CD4-positive, alpha-beta T cell treated with Interleukin-6 for 4 hours (primary cell): ENCODE data around the gene PSPC1.
"Not testable (repeated sequence)": the region's sequence is repeated elsewhere in the genome, so short reads cannot be mapped to it uniquely, and the experiment has no call there.

Experiments used
- DNase-seq: peaks from one replicate; pipeline ENCODE4 v3.0.0-alpha.2; 2020; ENCODE audit warnings: mixed read lengths

PSPC1 gene

GRCh38 chr13:19759669-19760068 lies 23.1 kb downstream of the PSPC1 start:
- DNase-seq, result no peak

- DNase-seq, result no peak
Measured at GRCh38 chr13:19742643-19743042, 40.1 kb downstream of the PSPC1 start.

GRCh38 chr13:19737844-19738557 lies 44.7 kb downstream of the PSPC1 start:
- no peak for DNase-seq

- no peak for DNase-seq
Measured at GRCh38 chr13:19726611-19727010, 56.1 kb downstream of the PSPC1 start.

GRCh38 chr13:19725320-19725719 lies 57.4 kb downstream of the PSPC1 start:
- no peak for DNase-seq

- DNase-seq, result no peak
Measured at GRCh38 chr13:19720039-19720438, 62.7 kb downstream of the PSPC1 start.

GRCh38 chr13:19713186-19713965 lies 69.4 kb downstream of the PSPC1 start:
- no peak for DNase-seq

- not testable (repeated sequence) for DNase-seq
Measured at GRCh38 chr13:19709782-19710181, 73.0 kb downstream of the PSPC1 start.

- not testable (repeated sequence) for DNase-seq
Measured at GRCh38 chr13:19709039-19709438, 73.7 kb downstream of the PSPC1 start.

- not testable (repeated sequence) for DNase-seq
Measured at GRCh38 chr13:19704256-19704655, 78.5 kb downstream of the PSPC1 start.

- DNase-seq, result not testable (repeated sequence)
Measured at GRCh38 chr13:19701619-19702018, 81.1 kb downstream of the PSPC1 start.

- DNase-seq, result not testable (repeated sequence)
Measured at GRCh38 chr13:19700963-19701362, 81.8 kb downstream of the PSPC1 start.

GRCh38 chr13:19695829-19696228 lies 86.9 kb downstream of the PSPC1 start:
- no peak for DNase-seq

- DNase-seq, result no peak
Measured at GRCh38 chr13:19695428-19695827, 87.3 kb downstream of the PSPC1 start.

GRCh38 chr13:19691447-19691846 lies 91.3 kb downstream of the PSPC1 start:
- DNase-seq, result not testable (repeated sequence)

- no peak for DNase-seq
Measured at GRCh38 chr13:19685437-19685836, 97.3 kb downstream of the PSPC1 start.

GRCh38 chr13:19685034-19685433 lies 97.7 kb downstream of the PSPC1 start:
- no peak for DNase-seq

- DNase-seq, result no peak
Measured at GRCh38 chr13:19681517-19681916, 101.2 kb downstream of the PSPC1 start.

GRCh38 chr13:19680751-19681150 lies 102.0 kb downstream of the PSPC1 start:
- no peak for DNase-seq

GRCh38 chr13:19676168-19676567 lies 106.6 kb downstream of the PSPC1 start:
- no peak for DNase-seq

- DNase-seq, result no peak
Measured at GRCh38 chr13:19674898-19675297, 107.8 kb downstream of the PSPC1 start.

- DNase-seq, result no peak
Measured at GRCh38 chr13:19673473-19674430, 109.0 kb downstream of the PSPC1 start.

- DNase-seq, result no peak
Measured at GRCh38 chr13:19672990-19673389, 109.8 kb downstream of the PSPC1 start.
